ENCODE measurements around the gene IQGAP1.

GRCh38 chr15:90343302-90343790, 44.7 kb upstream of the IQGAP1 start:
- TF ChIP-seq, protein P1, sequence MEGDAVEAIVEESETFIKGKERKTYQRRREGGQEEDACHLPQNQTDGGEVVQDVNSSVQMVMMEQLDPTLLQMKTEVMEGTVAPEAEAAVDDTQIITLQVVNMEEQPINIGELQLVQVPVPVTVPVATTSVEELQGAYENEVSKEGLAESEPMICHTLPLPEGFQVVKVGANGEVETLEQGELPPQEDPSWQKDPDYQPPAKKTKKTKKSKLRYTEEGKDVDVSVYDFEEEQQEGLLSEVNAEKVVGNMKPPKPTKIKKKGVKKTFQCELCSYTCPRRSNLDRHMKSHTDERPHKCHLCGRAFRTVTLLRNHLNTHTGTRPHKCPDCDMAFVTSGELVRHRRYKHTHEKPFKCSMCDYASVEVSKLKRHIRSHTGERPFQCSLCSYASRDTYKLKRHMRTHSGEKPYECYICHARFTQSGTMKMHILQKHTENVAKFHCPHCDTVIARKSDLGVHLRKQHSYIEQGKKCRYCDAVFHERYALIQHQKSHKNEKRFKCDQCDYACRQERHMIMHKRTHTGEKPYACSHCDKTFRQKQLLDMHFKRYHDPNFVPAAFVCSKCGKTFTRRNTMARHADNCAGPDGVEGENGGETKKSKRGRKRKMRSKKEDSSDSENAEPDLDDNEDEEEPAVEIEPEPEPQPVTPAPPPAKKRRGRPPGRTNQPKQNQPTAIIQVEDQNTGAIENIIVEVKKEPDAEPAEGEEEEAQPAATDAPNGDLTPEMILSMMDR (conservative IDR thresholded peaks at IDR 0.05 in 1 of 2, IDR thresholded peaks at IDR 0.05 in 1 of 2; ENCODE audit: low read depth in 1 of 2, low read length in 2 of 2): no peak
- no peak for TF ChIP-seq EZH2 (IDR thresholded peaks at IDR 0.05; ENCODE audit: low read length, missing control alignments)
